ENCODE results near the gene IQSEC3. TPM values are rescaled to one million over a fixed set of nuclear protein-coding genes. Genes with fewer than 3 reads are reported as not detected.

The IQSEC3 gene
- polyA plus RNA-seq, 1 donor from 2014 or later = 2.4 TPM

DNA sequence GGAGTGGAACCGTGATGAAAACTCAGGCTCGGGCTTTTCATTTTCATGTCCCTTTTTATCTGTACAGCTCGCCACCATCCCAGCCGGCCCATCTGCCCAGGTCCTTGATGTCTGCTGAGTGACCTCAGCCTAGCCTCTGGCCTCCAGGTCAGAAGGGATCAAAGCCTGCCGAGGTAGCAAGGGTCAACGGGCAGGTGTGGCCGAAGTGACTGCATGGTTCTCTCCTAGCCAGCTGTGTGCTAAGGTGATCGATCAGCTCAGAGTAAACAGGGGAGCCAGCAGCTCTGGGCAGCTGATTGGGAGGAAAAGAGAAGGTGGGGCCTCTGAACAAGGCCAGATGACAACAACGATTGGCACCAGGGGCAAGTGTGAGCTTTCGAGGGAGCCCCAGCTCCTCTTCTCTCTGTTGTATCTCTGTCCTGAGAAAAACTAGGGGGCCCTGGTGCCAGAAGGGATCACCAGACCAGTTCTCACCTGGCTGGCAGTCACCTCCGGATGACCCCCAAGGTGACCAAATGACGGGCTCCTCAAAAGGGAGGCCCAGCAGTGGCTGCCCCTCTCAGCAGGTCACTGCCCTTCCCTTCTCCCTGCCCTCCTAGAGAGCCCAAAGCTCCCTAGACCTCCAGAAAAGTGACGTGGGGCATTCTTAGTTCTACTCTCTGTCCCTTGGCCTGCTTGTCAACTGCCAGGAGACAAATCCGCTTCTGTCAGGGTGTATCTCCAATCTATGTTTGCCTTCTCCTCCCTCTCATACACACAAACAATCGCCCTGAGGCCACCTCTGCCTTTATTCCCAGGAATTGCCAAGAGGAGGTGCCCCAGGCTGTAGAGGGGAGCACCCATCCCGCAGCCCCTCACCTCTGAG, 143.9 kb downstream of the IQSEC3 start:
- Histone ChIP-seq H4K20me1 (ENCODE audit: insufficient read depth) (no peaks in the 10 kb centered on the region), H3K27ac (ENCODE audit: low read length) (no peak overlapping the region), H3K9me2 (ENCODE audit: insufficient read depth, low read length) (no peaks in the 10 kb centered on the region), H3F3A (ENCODE audit: insufficient read depth, low read length, poor library complexity, severe bottlenecking) (no peaks in the 10 kb centered on the region), H3K9ac (ENCODE audit: low read length) (no peak overlapping the region), H3K79me2 (replicated peaks; ENCODE audit: insufficient read depth, low read length) (no peaks in the 10 kb centered on the region), H3K27me3 (ENCODE audit: insufficient read depth, low read depth, low read length) (no peaks in the 10 kb centered on the region), H3K36me3 (ENCODE audit: insufficient read depth, low read length) (no peaks in the 10 kb centered on the region), H2AFZ (ENCODE audit: low read depth, low read length) (no peak overlapping the region), H3K9me3 (ENCODE audit: low read length) (no peaks in the 10 kb centered on the region), H3K4me3 (ENCODE audit: low read length) (no peak overlapping the region), H3K4me2 (ENCODE audit: low read length) (no peak overlapping the region)
- TF ChIP-seq EP300 (conservative IDR thresholded peaks at IDR 0.05; ENCODE audit: poor library complexity, severe bottlenecking) = no peak

DNA sequence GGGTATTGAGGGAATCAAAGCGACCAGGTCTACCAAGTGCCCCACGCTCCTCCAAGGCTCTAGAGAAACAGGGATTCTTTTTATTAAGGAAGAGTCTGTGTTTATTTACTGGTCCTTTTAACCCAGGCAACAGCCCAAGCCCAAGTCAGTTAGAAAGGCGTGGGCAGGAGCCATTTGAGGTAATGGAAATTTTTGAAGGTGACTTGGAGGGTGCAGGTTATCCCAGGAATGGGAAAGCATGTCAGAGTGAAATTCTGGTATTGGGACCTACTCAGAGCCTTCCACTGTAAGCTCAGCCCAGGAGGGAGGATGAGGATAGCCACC, 144.5 kb downstream of the IQSEC3 start:
- H3K27me3 ChIP-seq (ENCODE audit: insufficient read depth, low read depth, low read length) = no peaks in the 10 kb centered on the region
- H3K4me2 ChIP-seq (ENCODE audit: low read length) = no peak overlapping the region
- no peak overlapping the region for H3K4me3 ChIP-seq (ENCODE audit: low read length)
- H3K27ac ChIP-seq (ENCODE audit: low read length) = no peak overlapping the region
- H2AFZ ChIP-seq (ENCODE audit: low read depth, low read length) = no peak overlapping the region
- no peaks in the 10 kb centered on the region for H3F3A ChIP-seq (ENCODE audit: insufficient read depth, low read length, poor library complexity, severe bottlenecking)
- H3K9ac ChIP-seq (ENCODE audit: low read length) = no peak overlapping the region
- H3K9me2 ChIP-seq (ENCODE audit: insufficient read depth, low read length) = no peaks in the 10 kb centered on the region
- H3K9me3 ChIP-seq (ENCODE audit: low read length) = no peaks in the 10 kb centered on the region
- no peaks in the 10 kb centered on the region for H3K36me3 ChIP-seq (ENCODE audit: insufficient read depth, low read length)
- no peaks in the 10 kb centered on the region for H4K20me1 ChIP-seq (ENCODE audit: insufficient read depth)
- TF ChIP-seq RAD21 (conservative IDR thresholded peaks at IDR 0.05) = no peak
- TF ChIP-seq MXI1 (conservative IDR thresholded peaks at IDR 0.05; ENCODE audit: poor library complexity, severe bottlenecking) = no peak
- TF ChIP-seq EZH2 (IDR thresholded peaks at IDR 0.05; ENCODE audit: borderline replicate concordance, insufficient read depth, low read length, poor library complexity, severe bottlenecking) = no peak
- TF ChIP-seq POLR2AphosphoS5 (IDR thresholded peaks at IDR 0.05) = no peak
- TF ChIP-seq, protein P1, sequence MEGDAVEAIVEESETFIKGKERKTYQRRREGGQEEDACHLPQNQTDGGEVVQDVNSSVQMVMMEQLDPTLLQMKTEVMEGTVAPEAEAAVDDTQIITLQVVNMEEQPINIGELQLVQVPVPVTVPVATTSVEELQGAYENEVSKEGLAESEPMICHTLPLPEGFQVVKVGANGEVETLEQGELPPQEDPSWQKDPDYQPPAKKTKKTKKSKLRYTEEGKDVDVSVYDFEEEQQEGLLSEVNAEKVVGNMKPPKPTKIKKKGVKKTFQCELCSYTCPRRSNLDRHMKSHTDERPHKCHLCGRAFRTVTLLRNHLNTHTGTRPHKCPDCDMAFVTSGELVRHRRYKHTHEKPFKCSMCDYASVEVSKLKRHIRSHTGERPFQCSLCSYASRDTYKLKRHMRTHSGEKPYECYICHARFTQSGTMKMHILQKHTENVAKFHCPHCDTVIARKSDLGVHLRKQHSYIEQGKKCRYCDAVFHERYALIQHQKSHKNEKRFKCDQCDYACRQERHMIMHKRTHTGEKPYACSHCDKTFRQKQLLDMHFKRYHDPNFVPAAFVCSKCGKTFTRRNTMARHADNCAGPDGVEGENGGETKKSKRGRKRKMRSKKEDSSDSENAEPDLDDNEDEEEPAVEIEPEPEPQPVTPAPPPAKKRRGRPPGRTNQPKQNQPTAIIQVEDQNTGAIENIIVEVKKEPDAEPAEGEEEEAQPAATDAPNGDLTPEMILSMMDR (IDR thresholded peaks at IDR 0.05; ENCODE audit: poor library complexity, severe bottlenecking) = no peak
- TF ChIP-seq, protein P2, sequence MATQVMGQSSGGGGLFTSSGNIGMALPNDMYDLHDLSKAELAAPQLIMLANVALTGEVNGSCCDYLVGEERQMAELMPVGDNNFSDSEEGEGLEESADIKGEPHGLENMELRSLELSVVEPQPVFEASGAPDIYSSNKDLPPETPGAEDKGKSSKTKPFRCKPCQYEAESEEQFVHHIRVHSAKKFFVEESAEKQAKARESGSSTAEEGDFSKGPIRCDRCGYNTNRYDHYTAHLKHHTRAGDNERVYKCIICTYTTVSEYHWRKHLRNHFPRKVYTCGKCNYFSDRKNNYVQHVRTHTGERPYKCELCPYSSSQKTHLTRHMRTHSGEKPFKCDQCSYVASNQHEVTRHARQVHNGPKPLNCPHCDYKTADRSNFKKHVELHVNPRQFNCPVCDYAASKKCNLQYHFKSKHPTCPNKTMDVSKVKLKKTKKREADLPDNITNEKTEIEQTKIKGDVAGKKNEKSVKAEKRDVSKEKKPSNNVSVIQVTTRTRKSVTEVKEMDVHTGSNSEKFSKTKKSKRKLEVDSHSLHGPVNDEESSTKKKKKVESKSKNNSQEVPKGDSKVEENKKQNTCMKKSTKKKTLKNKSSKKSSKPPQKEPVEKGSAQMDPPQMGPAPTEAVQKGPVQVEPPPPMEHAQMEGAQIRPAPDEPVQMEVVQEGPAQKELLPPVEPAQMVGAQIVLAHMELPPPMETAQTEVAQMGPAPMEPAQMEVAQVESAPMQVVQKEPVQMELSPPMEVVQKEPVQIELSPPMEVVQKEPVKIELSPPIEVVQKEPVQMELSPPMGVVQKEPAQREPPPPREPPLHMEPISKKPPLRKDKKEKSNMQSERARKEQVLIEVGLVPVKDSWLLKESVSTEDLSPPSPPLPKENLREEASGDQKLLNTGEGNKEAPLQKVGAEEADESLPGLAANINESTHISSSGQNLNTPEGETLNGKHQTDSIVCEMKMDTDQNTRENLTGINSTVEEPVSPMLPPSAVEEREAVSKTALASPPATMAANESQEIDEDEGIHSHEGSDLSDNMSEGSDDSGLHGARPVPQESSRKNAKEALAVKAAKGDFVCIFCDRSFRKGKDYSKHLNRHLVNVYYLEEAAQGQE (IDR thresholded peaks at IDR 0.05; ENCODE audit: borderline replicate concordance) = no peak
- no peak for TF ChIP-seq TAF1 (IDR thresholded peaks at IDR 0.05; ENCODE audit: low read depth)
- TF ChIP-seq SMC3 (conservative IDR thresholded peaks at IDR 0.05; ENCODE audit: poor library complexity) = no peak
- TF ChIP-seq EP300 (conservative IDR thresholded peaks at IDR 0.05; ENCODE audit: poor library complexity, severe bottlenecking) = no peak
- no peaks in the 10 kb centered on the region for H3K79me2 ChIP-seq (replicated peaks; ENCODE audit: insufficient read depth, low read length)

Measured in neural cell (in vitro differentiated cells).